GM23248 (cell line): ENCODE results near the gene AQP12A.

ENCODE experiments used
- EZH2 ChIP-seq: fragments of 200-600 bp; sonication (generic); IDR thresholded peaks from 2 replicates; pipeline ENCODE4 v1.6.1; 2018; ENCODE audit warnings: antibody characterized with exemption, mild to moderate bottlenecking; ENCODE audit not compliant: insufficient read depth, poor library complexity, severe bottlenecking
- EZH2phosphoT487 ChIP-seq: fragments of 200-600 bp; sonication (generic); IDR thresholded peaks from 2 replicates; pipeline ENCODE4 v1.6.1; 2018; ENCODE audit warnings: antibody characterized with exemption, moderate library complexity, mild to moderate bottlenecking, low read depth; ENCODE audit not compliant: insufficient read depth

- TF ChIP-seq EZH2 (no peak), EZH2phosphoT487 (no peak)
These were observed 21.6 kb downstream of the AQP12A start for GRCh38 chr2:240713071-240713927.
